ENCODE results near the gene GAGE12J.
"Not testable (repeated sequence)": the region's sequence is repeated elsewhere in the genome, so short reads cannot be mapped to it uniquely, and the experiment has no call there.

- not testable (repeated sequence) for TF ChIP-seq CTCF (IDR thresholded peaks at IDR 0.05; ENCODE audit: low read depth, low read length, poor library complexity, severe bottlenecking); EZH2phosphoT487 (IDR thresholded peaks at IDR 0.05; ENCODE audit: borderline replicate concordance, low read length)
These were observed 10.0 kb downstream of the GAGE12J start for GRCh38 chrX:49331841-49332240.
